GM23248 (cell line): Measurements from ENCODE around the gene CYP27C1.

Experiments used
- EZH2 ChIP-seq: fragments of 200-600 bp; sonication (generic); IDR thresholded peaks from 2 replicates; pipeline ENCODE4 v1.6.1; 2018; ENCODE audit warnings: antibody characterized with exemption, mild to moderate bottlenecking; ENCODE audit not compliant: insufficient read depth, poor library complexity, severe bottlenecking
- EZH2phosphoT487 ChIP-seq: fragments of 200-600 bp; sonication (generic); IDR thresholded peaks from 2 replicates; pipeline ENCODE4 v1.6.1; 2018; ENCODE audit warnings: antibody characterized with exemption, moderate library complexity, mild to moderate bottlenecking, low read depth; ENCODE audit not compliant: insufficient read depth

DNA sequence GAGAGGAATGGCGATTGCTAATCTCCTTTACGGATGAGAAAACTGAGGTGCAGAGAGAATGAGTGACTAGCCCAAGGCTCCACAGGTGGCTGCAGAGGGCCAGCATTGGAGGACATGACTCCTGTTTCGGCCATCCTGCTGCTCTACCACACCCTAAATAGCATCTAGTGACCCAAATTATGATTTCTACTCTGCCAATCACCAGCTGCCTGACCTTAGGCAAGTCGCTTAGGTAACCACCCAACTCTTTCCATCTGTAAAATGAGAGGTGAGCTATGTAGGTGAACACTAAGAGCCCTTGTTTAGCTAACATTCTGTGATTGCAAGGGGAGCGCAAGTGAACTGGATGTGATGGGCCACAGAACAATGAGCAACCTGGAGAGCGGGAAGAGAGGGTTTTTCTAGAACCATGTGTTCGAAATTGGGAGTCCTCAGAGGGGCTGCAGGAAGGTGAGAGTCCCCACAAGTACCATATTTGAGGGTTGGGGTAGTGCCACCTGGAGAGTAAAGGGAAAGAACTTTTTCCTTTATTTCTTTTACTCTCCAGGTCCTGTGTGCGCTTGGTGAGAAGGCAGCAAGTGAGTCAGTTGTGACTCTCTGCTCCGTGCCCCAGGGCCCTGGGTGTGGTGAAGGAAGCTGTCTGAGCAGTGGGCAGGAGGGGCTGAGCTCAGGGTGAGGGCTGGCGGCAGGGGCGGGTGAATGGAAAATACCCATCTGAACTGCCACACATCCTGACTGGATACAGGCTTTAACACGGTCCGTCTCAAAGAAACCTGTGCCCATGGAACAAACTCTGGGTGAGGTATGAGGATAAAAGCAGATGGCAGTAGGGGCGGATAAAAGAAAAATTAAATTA lies 2.4 kb downstream of the CYP27C1 start:
- no peak for TF ChIP-seq EZH2
- TF ChIP-seq EZH2phosphoT487, result no peak
